Measurements from ENCODE around the gene EIF6. TPM values are rescaled to one million over a fixed set of nuclear protein-coding genes. Genes with fewer than 3 reads are reported as not detected.

The EIF6 gene
- polyA plus RNA-seq, 1 donor from 2014 or later: 143 TPM

DNA sequence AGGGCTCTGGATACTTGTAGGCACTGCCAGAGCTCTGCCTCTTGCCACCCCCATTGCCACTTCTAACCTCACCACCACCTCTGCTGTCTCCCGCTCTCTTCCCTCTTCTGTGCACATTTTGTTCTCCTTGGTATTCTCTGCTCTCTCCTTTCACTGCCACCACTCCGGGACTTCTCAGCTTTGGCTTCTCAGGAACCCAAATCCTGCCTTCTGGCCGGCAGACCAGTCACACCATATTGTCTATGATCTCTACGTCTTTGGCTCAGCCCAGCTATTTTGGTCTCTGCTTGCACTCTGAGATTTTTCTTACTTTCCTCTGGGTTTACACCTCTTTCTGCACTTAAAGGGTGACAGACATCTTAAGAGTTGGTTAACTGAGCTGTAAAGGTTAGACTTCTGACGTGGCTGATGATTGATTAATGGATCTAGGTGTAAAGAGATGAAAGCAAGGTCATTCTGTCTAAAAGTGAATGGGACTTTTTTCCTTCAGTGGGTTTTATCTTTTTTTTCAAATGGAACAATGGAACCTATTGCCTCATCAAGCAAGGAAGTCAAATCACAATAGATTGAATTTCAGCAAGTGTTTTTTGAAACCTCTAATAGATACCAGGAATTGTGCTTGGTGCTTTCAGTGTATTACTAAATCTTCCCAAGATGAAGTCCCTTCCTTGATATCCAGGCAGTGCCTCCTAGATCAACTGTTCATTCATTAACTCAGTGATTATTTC lies 44.3 kb downstream of the EIF6 start:
- Histone ChIP-seq H3K4me2 (ENCODE audit: low read length) (no peak overlapping the region), H3K9me3 (ENCODE audit: low read length) (no peaks in the 10 kb centered on the region), H3K9me2 (ENCODE audit: insufficient read depth, low read length) (no peaks in the 10 kb centered on the region), H3K27ac (ENCODE audit: low read length) (peak overlapping the region; percentile 38), H3K9ac (ENCODE audit: low read length) (no peak overlapping the region), H3K4me3 (ENCODE audit: low read length) (no peak overlapping the region), H3F3A (ENCODE audit: insufficient read depth, low read length, poor library complexity, severe bottlenecking) (no peaks in the 10 kb centered on the region), H4K20me1 (ENCODE audit: insufficient read depth) (no peaks in the 10 kb centered on the region), H3K36me3 (ENCODE audit: insufficient read depth, low read length) (no peaks in the 10 kb centered on the region), H3K79me2 (replicated peaks; ENCODE audit: insufficient read depth, low read length) (no peaks in the 10 kb centered on the region), H2AFZ (ENCODE audit: low read depth, low read length) (no peak overlapping the region), H3K27me3 (ENCODE audit: insufficient read depth, low read depth, low read length) (no peaks in the 10 kb centered on the region)
- TF ChIP-seq EZH2 (IDR thresholded peaks at IDR 0.05; ENCODE audit: borderline replicate concordance, insufficient read depth, low read length, poor library complexity, severe bottlenecking): no peak
- peak; percentile 28 for TF ChIP-seq EP300 (conservative IDR thresholded peaks at IDR 0.05; ENCODE audit: poor library complexity, severe bottlenecking)
- no peak for TF ChIP-seq POLR2AphosphoS5 (IDR thresholded peaks at IDR 0.05)

DNA sequence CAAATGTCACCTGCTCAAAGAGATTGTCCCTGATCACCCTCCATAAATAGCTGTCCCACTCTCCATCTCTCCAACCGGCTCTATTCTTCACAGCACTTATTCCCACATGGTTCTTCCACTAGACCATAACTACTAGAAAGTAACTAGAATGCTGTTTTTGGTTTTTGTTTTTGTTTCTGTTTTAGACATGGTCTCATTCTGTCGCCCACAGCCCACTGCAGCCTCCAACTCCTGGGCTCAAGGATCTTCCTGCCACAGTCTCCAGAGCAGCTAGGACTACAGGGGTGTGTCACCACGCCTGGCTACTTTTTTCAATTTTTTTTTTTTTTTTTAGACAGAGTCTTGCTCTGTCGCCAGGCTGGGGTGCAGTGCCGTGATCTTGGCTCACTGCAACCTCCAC lies 45.8 kb downstream of the EIF6 start:
- H3K4me2 ChIP-seq (ENCODE audit: low read length): no peak overlapping the region
- no peaks in the 10 kb centered on the region for H3F3A ChIP-seq (ENCODE audit: insufficient read depth, low read length, poor library complexity, severe bottlenecking)
- H2AFZ ChIP-seq (ENCODE audit: low read depth, low read length): no peak overlapping the region
- H4K20me1 ChIP-seq (ENCODE audit: insufficient read depth): no peaks in the 10 kb centered on the region
- H3K4me3 ChIP-seq (ENCODE audit: low read length): no peak overlapping the region
- no peaks in the 10 kb centered on the region for H3K27me3 ChIP-seq (ENCODE audit: insufficient read depth, low read depth, low read length)
- no peaks in the 10 kb centered on the region for H3K36me3 ChIP-seq (ENCODE audit: insufficient read depth, low read length)
- TF ChIP-seq RAD21 (conservative IDR thresholded peaks at IDR 0.05) (no peak), MXI1 (conservative IDR thresholded peaks at IDR 0.05; ENCODE audit: poor library complexity, severe bottlenecking) (no peak)
- no peaks in the 10 kb centered on the region for H3K79me2 ChIP-seq (replicated peaks; ENCODE audit: insufficient read depth, low read length)
- no peaks in the 10 kb centered on the region for H3K9me2 ChIP-seq (ENCODE audit: insufficient read depth, low read length)
- H3K9ac ChIP-seq (ENCODE audit: low read length): no peak overlapping the region
- H3K9me3 ChIP-seq (ENCODE audit: low read length): no peaks in the 10 kb centered on the region
- H3K27ac ChIP-seq (ENCODE audit: low read length): no peak overlapping the region

DNA sequence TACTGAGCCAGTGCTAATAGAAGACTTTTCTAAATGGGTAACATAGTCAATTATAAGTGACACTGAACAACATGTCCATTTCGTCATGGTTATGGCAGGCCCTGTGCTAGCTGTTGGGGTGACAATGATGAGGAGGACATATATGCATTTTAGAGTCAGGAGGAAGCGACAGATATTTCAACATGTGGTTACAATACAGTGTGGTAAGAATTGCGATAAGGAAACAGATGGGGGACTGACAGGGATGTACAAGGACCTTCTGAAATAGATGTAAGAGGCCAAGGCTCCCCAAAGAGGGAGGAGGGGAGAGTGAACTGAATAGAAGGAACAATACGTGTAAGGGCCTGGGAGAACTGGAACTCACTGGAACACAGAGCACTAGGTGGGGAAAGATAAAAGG lies 46.4 kb downstream of the EIF6 start:
- Histone ChIP-seq H3K27me3 (ENCODE audit: insufficient read depth, low read depth, low read length) (no peaks in the 10 kb centered on the region), H4K20me1 (ENCODE audit: insufficient read depth) (no peaks in the 10 kb centered on the region), H3K27ac (ENCODE audit: low read length) (no peak overlapping the region), H3K4me2 (ENCODE audit: low read length) (no peak overlapping the region), H3F3A (ENCODE audit: insufficient read depth, low read length, poor library complexity, severe bottlenecking) (no peaks in the 10 kb centered on the region), H3K79me2 (replicated peaks; ENCODE audit: insufficient read depth, low read length) (no peaks in the 10 kb centered on the region), H3K9ac (ENCODE audit: low read length) (no peak overlapping the region), H2AFZ (ENCODE audit: low read depth, low read length) (no peak overlapping the region), H3K9me2 (ENCODE audit: insufficient read depth, low read length) (no peaks in the 10 kb centered on the region), H3K36me3 (ENCODE audit: insufficient read depth, low read length) (no peaks in the 10 kb centered on the region), H3K9me3 (ENCODE audit: low read length) (no peaks in the 10 kb centered on the region), H3K4me3 (ENCODE audit: low read length) (no peak overlapping the region)
- no peak for TF ChIP-seq MXI1 (conservative IDR thresholded peaks at IDR 0.05; ENCODE audit: poor library complexity, severe bottlenecking)
- TF ChIP-seq EP300 (conservative IDR thresholded peaks at IDR 0.05; ENCODE audit: poor library complexity, severe bottlenecking): no peak
- TF ChIP-seq, protein P1, sequence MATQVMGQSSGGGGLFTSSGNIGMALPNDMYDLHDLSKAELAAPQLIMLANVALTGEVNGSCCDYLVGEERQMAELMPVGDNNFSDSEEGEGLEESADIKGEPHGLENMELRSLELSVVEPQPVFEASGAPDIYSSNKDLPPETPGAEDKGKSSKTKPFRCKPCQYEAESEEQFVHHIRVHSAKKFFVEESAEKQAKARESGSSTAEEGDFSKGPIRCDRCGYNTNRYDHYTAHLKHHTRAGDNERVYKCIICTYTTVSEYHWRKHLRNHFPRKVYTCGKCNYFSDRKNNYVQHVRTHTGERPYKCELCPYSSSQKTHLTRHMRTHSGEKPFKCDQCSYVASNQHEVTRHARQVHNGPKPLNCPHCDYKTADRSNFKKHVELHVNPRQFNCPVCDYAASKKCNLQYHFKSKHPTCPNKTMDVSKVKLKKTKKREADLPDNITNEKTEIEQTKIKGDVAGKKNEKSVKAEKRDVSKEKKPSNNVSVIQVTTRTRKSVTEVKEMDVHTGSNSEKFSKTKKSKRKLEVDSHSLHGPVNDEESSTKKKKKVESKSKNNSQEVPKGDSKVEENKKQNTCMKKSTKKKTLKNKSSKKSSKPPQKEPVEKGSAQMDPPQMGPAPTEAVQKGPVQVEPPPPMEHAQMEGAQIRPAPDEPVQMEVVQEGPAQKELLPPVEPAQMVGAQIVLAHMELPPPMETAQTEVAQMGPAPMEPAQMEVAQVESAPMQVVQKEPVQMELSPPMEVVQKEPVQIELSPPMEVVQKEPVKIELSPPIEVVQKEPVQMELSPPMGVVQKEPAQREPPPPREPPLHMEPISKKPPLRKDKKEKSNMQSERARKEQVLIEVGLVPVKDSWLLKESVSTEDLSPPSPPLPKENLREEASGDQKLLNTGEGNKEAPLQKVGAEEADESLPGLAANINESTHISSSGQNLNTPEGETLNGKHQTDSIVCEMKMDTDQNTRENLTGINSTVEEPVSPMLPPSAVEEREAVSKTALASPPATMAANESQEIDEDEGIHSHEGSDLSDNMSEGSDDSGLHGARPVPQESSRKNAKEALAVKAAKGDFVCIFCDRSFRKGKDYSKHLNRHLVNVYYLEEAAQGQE (IDR thresholded peaks at IDR 0.05; ENCODE audit: borderline replicate concordance): no peak
- TF ChIP-seq POLR2AphosphoS5 (IDR thresholded peaks at IDR 0.05): no peak
- TF ChIP-seq, protein P2, sequence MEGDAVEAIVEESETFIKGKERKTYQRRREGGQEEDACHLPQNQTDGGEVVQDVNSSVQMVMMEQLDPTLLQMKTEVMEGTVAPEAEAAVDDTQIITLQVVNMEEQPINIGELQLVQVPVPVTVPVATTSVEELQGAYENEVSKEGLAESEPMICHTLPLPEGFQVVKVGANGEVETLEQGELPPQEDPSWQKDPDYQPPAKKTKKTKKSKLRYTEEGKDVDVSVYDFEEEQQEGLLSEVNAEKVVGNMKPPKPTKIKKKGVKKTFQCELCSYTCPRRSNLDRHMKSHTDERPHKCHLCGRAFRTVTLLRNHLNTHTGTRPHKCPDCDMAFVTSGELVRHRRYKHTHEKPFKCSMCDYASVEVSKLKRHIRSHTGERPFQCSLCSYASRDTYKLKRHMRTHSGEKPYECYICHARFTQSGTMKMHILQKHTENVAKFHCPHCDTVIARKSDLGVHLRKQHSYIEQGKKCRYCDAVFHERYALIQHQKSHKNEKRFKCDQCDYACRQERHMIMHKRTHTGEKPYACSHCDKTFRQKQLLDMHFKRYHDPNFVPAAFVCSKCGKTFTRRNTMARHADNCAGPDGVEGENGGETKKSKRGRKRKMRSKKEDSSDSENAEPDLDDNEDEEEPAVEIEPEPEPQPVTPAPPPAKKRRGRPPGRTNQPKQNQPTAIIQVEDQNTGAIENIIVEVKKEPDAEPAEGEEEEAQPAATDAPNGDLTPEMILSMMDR (IDR thresholded peaks at IDR 0.05; ENCODE audit: poor library complexity, severe bottlenecking): no peak
- no peak for TF ChIP-seq TAF1 (IDR thresholded peaks at IDR 0.05; ENCODE audit: low read depth)
- no peak for TF ChIP-seq EZH2 (IDR thresholded peaks at IDR 0.05; ENCODE audit: borderline replicate concordance, insufficient read depth, low read length, poor library complexity, severe bottlenecking)
- TF ChIP-seq SMC3 (conservative IDR thresholded peaks at IDR 0.05; ENCODE audit: poor library complexity): no peak
- no peak for TF ChIP-seq RAD21 (conservative IDR thresholded peaks at IDR 0.05)

Data from neural cell (in vitro differentiated cells).